Measurements from ENCODE around the gene ATP8A1.

- no peak for TF ChIP-seq YY1 (IDR thresholded peaks at IDR 0.05; ENCODE audit: insufficient read depth, insufficient read length)
- no peak for TF ChIP-seq SUZ12 (IDR thresholded peaks at IDR 0.05; ENCODE audit: extremely low read depth, insufficient read depth, insufficient read length)
- no peak for TF ChIP-seq ZNF274 (IDR thresholded peaks at IDR 0.05; ENCODE audit: low read depth, low read length)
These were observed 244.7 kb downstream of the ATP8A1 start for GRCh38 chr4:42412251-42412650.

Data from NT2/D1 (cell line).